ENCODE measurements around the gene GRM8.

Gene GRM8

GRCh38 chr7:126403040-126403439 is 849.7 kb downstream of the GRM8 start:
- no peaks in the 10 kb centered on the region for H3K79me2 ChIP-seq (ENCODE audit: control insufficient read depth, low read length)
- H3F3A ChIP-seq (ENCODE audit: control insufficient read depth, insufficient read depth), result no peaks in the 10 kb centered on the region
- no peaks in the 10 kb centered on the region for H3K4me1 ChIP-seq (ENCODE audit: control insufficient read depth, low read length)
- H3K9me2 ChIP-seq (replicated peaks; ENCODE audit: control insufficient read depth, low read length), result no peaks in the 10 kb centered on the region
- no peak overlapping the region for H3K4me2 ChIP-seq (ENCODE audit: low read length)
- no peaks in the 10 kb centered on the region for H4K20me1 ChIP-seq (ENCODE audit: control insufficient read depth, insufficient read depth, low read depth, low read length)
- no peaks in the 10 kb centered on the region for H3K36me3 ChIP-seq (ENCODE audit: control insufficient read depth, low read length)
- no peaks in the 10 kb centered on the region for H3K27me3 ChIP-seq (ENCODE audit: control insufficient read depth, low read length)
- no peak overlapping the region for H3K4me3 ChIP-seq (ENCODE audit: low read length)
- no peak overlapping the region for H3K27ac ChIP-seq (ENCODE audit: low read depth, low read length)
- no peak for TF ChIP-seq CTCF (IDR thresholded peaks at IDR 0.05; ENCODE audit: low read depth, low read length, poor library complexity, severe bottlenecking)
- no peak for TF ChIP-seq EZH2phosphoT487 (IDR thresholded peaks at IDR 0.05; ENCODE audit: borderline replicate concordance, low read length)
- no peaks in the 10 kb centered on the region for H3K9me3 ChIP-seq (ENCODE audit: control insufficient read depth, insufficient read depth, low read length)

- no peak overlapping the region for H3K4me3 ChIP-seq (ENCODE audit: low read length)
- TF ChIP-seq EZH2phosphoT487 (IDR thresholded peaks at IDR 0.05; ENCODE audit: borderline replicate concordance, low read length), result no peak
- TF ChIP-seq CTCF (IDR thresholded peaks at IDR 0.05; ENCODE audit: low read depth, low read length, poor library complexity, severe bottlenecking), result no peak
- H3F3A ChIP-seq (ENCODE audit: control insufficient read depth, insufficient read depth), result no peaks in the 10 kb centered on the region
- H3K4me1 ChIP-seq (ENCODE audit: control insufficient read depth, low read length), result no peaks in the 10 kb centered on the region
- H3K9me2 ChIP-seq (replicated peaks; ENCODE audit: control insufficient read depth, low read length), result no peaks in the 10 kb centered on the region
- no peaks in the 10 kb centered on the region for H3K27me3 ChIP-seq (ENCODE audit: control insufficient read depth, low read length)
- H3K9me3 ChIP-seq (ENCODE audit: control insufficient read depth, insufficient read depth, low read length), result no peaks in the 10 kb centered on the region
- H3K4me2 ChIP-seq (ENCODE audit: low read length), result no peak overlapping the region
- no peaks in the 10 kb centered on the region for H3K79me2 ChIP-seq (ENCODE audit: control insufficient read depth, low read length)
- no peaks in the 10 kb centered on the region for H3K36me3 ChIP-seq (ENCODE audit: control insufficient read depth, low read length)
- H3K27ac ChIP-seq (ENCODE audit: low read depth, low read length), result no peak overlapping the region
- H4K20me1 ChIP-seq (ENCODE audit: control insufficient read depth, insufficient read depth, low read depth, low read length), result no peaks in the 10 kb centered on the region
These were observed 850.8 kb downstream of the GRM8 start for GRCh38 chr7:126401918-126402317.

GRCh38 chr7:126398851-126399529 is 853.8 kb downstream of the GRM8 start:
- H4K20me1 ChIP-seq (ENCODE audit: control insufficient read depth, insufficient read depth, low read depth, low read length), result no peaks in the 10 kb centered on the region
- H3K36me3 ChIP-seq (ENCODE audit: control insufficient read depth, low read length), result no peaks in the 10 kb centered on the region
- no peaks in the 10 kb centered on the region for H3K9me3 ChIP-seq (ENCODE audit: control insufficient read depth, insufficient read depth, low read length)
- no peak overlapping the region for H3K4me3 ChIP-seq (ENCODE audit: low read length)
- no peaks in the 10 kb centered on the region for H3K4me1 ChIP-seq (ENCODE audit: control insufficient read depth, low read length)
- TF ChIP-seq EZH2phosphoT487 (IDR thresholded peaks at IDR 0.05; ENCODE audit: borderline replicate concordance, low read length) (no peak), CTCF (IDR thresholded peaks at IDR 0.05; ENCODE audit: low read depth, low read length, poor library complexity, severe bottlenecking) (no peak)
- no peaks in the 10 kb centered on the region for H3F3A ChIP-seq (ENCODE audit: control insufficient read depth, insufficient read depth)
- no peaks in the 10 kb centered on the region for H3K79me2 ChIP-seq (ENCODE audit: control insufficient read depth, low read length)
- H3K4me2 ChIP-seq (ENCODE audit: low read length), result no peak overlapping the region
- no peaks in the 10 kb centered on the region for H3K9me2 ChIP-seq (replicated peaks; ENCODE audit: control insufficient read depth, low read length)
- no peak overlapping the region for H3K27ac ChIP-seq (ENCODE audit: low read depth, low read length)
- no peaks in the 10 kb centered on the region for H3K27me3 ChIP-seq (ENCODE audit: control insufficient read depth, low read length)
